H1 (cell line): Measurements from ENCODE around the gene COMP. TPM values are rescaled to one million over a fixed set of nuclear protein-coding genes. Genes with fewer than 3 reads are reported as not detected.

Experiments used
- CTCF ChIA-PET: fragments of 300-600 bp; sonication (Branson Sonifier 250); formaldehyde crosslinking; loops from one replicate; lab custom pipeline; 2021; ENCODE audit not compliant: partially characterized antibody; lab: Charles Lee
- POLR2A ChIA-PET: fragments of 300-600 bp; sonication (Branson Sonifier 250); formaldehyde crosslinking; loops from one replicate; lab custom pipeline; 2021; ENCODE audit warnings: inconsistent platforms; ENCODE audit not compliant: partially characterized antibody; lab: Charles Lee
- DNase-seq, 2 experiments: peaks; one replicate each; pipeline versions ENCODE4 v3.0.0 to v3.0.0-alpha.2; 2010 to 2022; ENCODE audit warnings: low spot score in 2 of 2, low read depth in 1 of 2, mixed read lengths in 1 of 2
- FAIRE-seq: peaks from 2 replicates; lab custom pipeline; 2011; peaks lifted over from hg19 to GRCh38; lab: Jason Lieb, UNC
- H2AFZ ChIP-seq: 2 replicates; pipeline ENCODE4 v1.8.1; 2012; ENCODE audit warnings: low read length, inconsistent platforms
- H2AK5ac ChIP-seq: 2 replicates; pipeline ENCODE4 v1.6.1; 2013; ENCODE audit warnings: low read depth, low read length
- H2BK120ac ChIP-seq: replicated peaks from 2 replicates; pipeline ENCODE3; 2013; ENCODE audit warnings: low read depth, low read length, inconsistent platforms
- H2BK12ac ChIP-seq: 2 replicates; pipeline ENCODE4 v1.6.1; 2013; ENCODE audit warnings: low read depth, low read length
- H2BK15ac ChIP-seq: 2 replicates; pipeline ENCODE4 v1.6.1; 2013; ENCODE audit warnings: low read length
- H2BK20ac ChIP-seq: 2 replicates; pipeline ENCODE4 v1.6.1; 2013; ENCODE audit warnings: low read length
- H2BK5ac ChIP-seq: 2 replicates; pipeline ENCODE4 v1.6.1; 2013; ENCODE audit warnings: low read depth, low read length
- H3K14ac ChIP-seq: 2 replicates; pipeline ENCODE4 v1.6.1; 2013; ENCODE audit warnings: inconsistent platforms; ENCODE audit not compliant: insufficient read length
- H3K18ac ChIP-seq: 2 replicates; pipeline ENCODE4 v1.6.1; 2013; ENCODE audit warnings: low read length; ENCODE audit errors: extremely low read depth
- H3K23ac ChIP-seq: 2 replicates; pipeline ENCODE4 v1.6.1; 2013; ENCODE audit warnings: inconsistent platforms; ENCODE audit not compliant: insufficient read length
- H3K23me2 ChIP-seq: 2 replicates; pipeline ENCODE4 v1.6.1; 2013; ENCODE audit warnings: low read depth, low read length
- H3K27ac ChIP-seq: 2 replicates; pipeline ENCODE4 v1.6.1; 2011; ENCODE audit warnings: low read depth, low read length, inconsistent platforms
- H3K27me3 ChIP-seq, 4 experiments: replicated peaks in 1 of 4; 1 replicate in 1 of 4; 2 replicates in 3 of 4; pipeline versions ENCODE4 v1.6.1 to v1.8.1; 2011 to 2013; ENCODE audit warnings: low read length in 3 of 4, mild to moderate bottlenecking in 3 of 4, inconsistent platforms in 2 of 4, mixed read lengths in 2 of 4, moderate library complexity in 1 of 4; ENCODE audit not compliant: control insufficient read depth in 3 of 4, insufficient read depth in 3 of 4; ENCODE audit errors: extremely low read depth in 1 of 4
- H3K36me3 ChIP-seq, 4 experiments: 2 replicates each; pipeline versions ENCODE4 v1.6.1 to v1.8.1; 2011 to 2013; ENCODE audit warnings: mild to moderate bottlenecking in 4 of 4, low read length in 3 of 4, moderate library complexity in 2 of 4, control low read depth in 1 of 4, inconsistent platforms in 1 of 4; ENCODE audit not compliant: insufficient read depth in 4 of 4, control insufficient read depth in 2 of 4
- H3K4ac ChIP-seq: replicated peaks from 2 replicates; pipeline ENCODE3; 2013; ENCODE audit warnings: low read length, low read depth, mixed read lengths, inconsistent platforms; ENCODE audit not compliant: insufficient read length
- H3K4me1 ChIP-seq, 4 experiments: replicated peaks in 1 of 4; 1 replicate in 1 of 4; 2 replicates in 3 of 4; pipeline versions ENCODE4 v1.6.1 to v1.8.1; 2011 to 2013; ENCODE audit warnings: low read length in 3 of 4, inconsistent platforms in 2 of 4, mixed read lengths in 1 of 4; ENCODE audit not compliant: insufficient read depth in 4 of 4, control insufficient read depth in 3 of 4
- H3K4me2 ChIP-seq, 2 experiments: 2 replicates each; pipeline versions ENCODE4 v1.6.1 to v1.8.1; 2011 to 2013; ENCODE audit warnings: low read depth in 2 of 2, low read length in 2 of 2, control low read depth in 1 of 2, inconsistent platforms in 1 of 2, mild to moderate bottlenecking in 1 of 2; ENCODE audit not compliant: insufficient read depth in 1 of 2
- H3K4me3 ChIP-seq, 4 experiments: fragments of 200-600, 300-600 bp in 1 of 4; sonication (generic), shearing (Covaris generic), sonication (Bioruptor Twin) in 1 of 4; 2 replicates each; pipeline versions ENCODE4 v1.5.1 to v1.8.1; 2011 to 2016; ENCODE audit warnings: low read length in 4 of 4, low read depth in 3 of 4, control low read depth in 2 of 4, inconsistent platforms in 2 of 4, mild to moderate bottlenecking in 2 of 4, mixed read lengths in 1 of 4, moderate library complexity in 1 of 4; ENCODE audit not compliant: insufficient read depth in 2 of 4; ENCODE audit errors: extremely low read depth in 1 of 4
- H3K56ac ChIP-seq: replicated peaks from 2 replicates; pipeline ENCODE3; 2013; ENCODE audit warnings: low read depth, mild to moderate bottlenecking, mixed read lengths, low read length, inconsistent platforms; ENCODE audit not compliant: insufficient read length
- H3K79me1 ChIP-seq: 2 replicates; pipeline ENCODE4 v1.6.1; 2013; ENCODE audit warnings: low read depth, low read length, control low read depth
- H3K79me2 ChIP-seq, 2 experiments: 2 replicates each; pipeline versions ENCODE4 v1.6.1 to v1.8.1; 2012 to 2013; ENCODE audit warnings: low read length in 2 of 2, mild to moderate bottlenecking in 2 of 2, inconsistent platforms in 1 of 2; ENCODE audit not compliant: insufficient read depth in 2 of 2, control insufficient read depth in 1 of 2
- H3K9ac ChIP-seq, 4 experiments: replicated peaks in 1 of 4; 1 replicate in 1 of 4; 2 replicates in 3 of 4; pipeline versions ENCODE4 v1.6.1 to v1.8.1; 2011 to 2013; ENCODE audit warnings: low read depth in 3 of 4, low read length in 3 of 4, control low read depth in 2 of 4, mild to moderate bottlenecking in 2 of 4, moderate library complexity in 2 of 4, inconsistent platforms in 1 of 4; ENCODE audit errors: extremely low read depth in 1 of 4
- H3K9me3 ChIP-seq, 2 experiments: 2 replicates each; pipeline versions ENCODE4 v1.6.1 to v1.8.1; 2012 to 2013; ENCODE audit warnings: mild to moderate bottlenecking in 2 of 2, moderate library complexity in 2 of 2, control low read depth in 1 of 2, inconsistent platforms in 1 of 2, low read depth in 1 of 2, low read length in 1 of 2, mixed read lengths in 1 of 2; ENCODE audit not compliant: insufficient read depth in 2 of 2
- H4K20me1 ChIP-seq, 2 experiments: replicated peaks in 1 of 2; 2 replicates each; pipeline versions ENCODE3 to v1.8.1; 2011 to 2013; ENCODE audit warnings: inconsistent platforms in 2 of 2, low read length in 2 of 2, mild to moderate bottlenecking in 1 of 2; ENCODE audit not compliant: insufficient read depth in 2 of 2, control insufficient read depth in 1 of 2
- H4K5ac ChIP-seq: 2 replicates; pipeline ENCODE4 v1.6.1; 2013; ENCODE audit warnings: low read length, low read depth, mixed read lengths, inconsistent platforms; ENCODE audit not compliant: insufficient read length
- H4K8ac ChIP-seq: 2 replicates; pipeline ENCODE4 v1.8.0; 2013; ENCODE audit warnings: mild to moderate bottlenecking, moderate library complexity, low read length, inconsistent platforms; ENCODE audit not compliant: insufficient read depth; ENCODE audit errors: extremely low read depth
- H4K91ac ChIP-seq: replicated peaks from 2 replicates; pipeline ENCODE3; 2013; ENCODE audit warnings: low read length, mixed read lengths, inconsistent platforms; ENCODE audit not compliant: insufficient read length
- CBX8 ChIP-seq: fragments of 300-800, 300-1000 bp; sonication (generic); IDR thresholded peaks from 2 replicates; pipeline ENCODE4 v1.7.1; 2016; ENCODE audit warnings: low read depth, low read length, borderline replicate concordance
- CREB1 ChIP-seq: IDR thresholded peaks from 2 replicates; pipeline ENCODE4 v1.6.1; 2012; ENCODE audit warnings: inconsistent platforms
- CTBP2 ChIP-seq: IDR thresholded peaks from 2 replicates; pipeline ENCODE4 v1.7.0; 2011; ENCODE audit warnings: borderline replicate concordance, mild to moderate bottlenecking, moderate library complexity, mixed read lengths, low read length; ENCODE audit not compliant: insufficient read depth, insufficient read length
- KDM1A ChIP-seq: fragments of 200-600, 300-600 bp; sonication (generic); IDR thresholded peaks from 2 replicates; pipeline ENCODE4 v1.7.1; 2016; ENCODE audit warnings: mild to moderate bottlenecking, low read length, borderline replicate concordance
- KDM4A ChIP-seq: IDR thresholded peaks from one replicate; pipeline ENCODE4 v1.7.1; 2012; ENCODE audit warnings: low read depth, mild to moderate bottlenecking, moderate library complexity, low read length, inconsistent platforms; ENCODE audit not compliant: severe bottlenecking
- SP4 ChIP-seq: IDR thresholded peaks from 2 replicates; pipeline ENCODE4 v1.6.1; 2012; ENCODE audit warnings: low read length, inconsistent platforms
- TAF7 ChIP-seq: optimal IDR thresholded peaks from 2 replicates; pipeline ENCODE3; 2011; ENCODE audit warnings: low read depth, mild to moderate bottlenecking, inconsistent platforms, low read length, moderate library complexity, borderline replicate concordance
- ZNF274 ChIP-seq: IDR thresholded peaks from 2 replicates; pipeline ENCODE4 v1.7.0; 2012; ENCODE audit warnings: low read length, borderline replicate concordance; ENCODE audit errors: extremely low read depth
- WGBS, 2 experiments: shearing (Covaris generic) in 1 of 2; methylation state at CpG; one replicate each; pipeline versions ENCODE4 v1.1.6 to v1.1.7; 2013 to 2015; ENCODE audit warnings: low lambda C conversion rate in 2 of 2, mixed read lengths in 2 of 2, inconsistent platforms in 1 of 2, low coverage in 1 of 2, missing lambda C conversion rate in 1 of 2; ENCODE audit not compliant: insufficient replicate concordance in 2 of 2, insufficient coverage in 1 of 2, insufficient read length in 1 of 2; ENCODE audit errors: extremely low coverage in 1 of 2, missing lambda C conversion rate in 1 of 2; 5-methylcytosine and 5-hydroxymethylcytosine counted together
- polyA plus RNA-seq, 7 experiments: library from polyadenylated mRNA; depleted of rRNA in 3 of 7; stranded (reverse) in 5 of 7; unstranded in 2 of 7; fragments of >200 nt in 5 of 7; fragments of 200-250 nt in 2 of 7; gene quantifications; 1 replicate in 5 of 7; 2 replicates in 1 of 7; 4 replicates in 1 of 7; pipeline versions ENCODE4 v1.2.1 to v1.2.3, GENCODE V29; 2011 to 2013; ENCODE audit warnings: missing spikeins in 2 of 7, mixed read lengths in 2 of 7
- total RNA-seq: library from RNA; stranded (reverse); fragmentation: NEBNext Ultra II Directional; extraction: Animal tissue kit (Norgen Biotek cat#: 25700); gene quantifications from 2 replicates; pipeline ENCODE4 v1.2.1, GENCODE V29; 2021

COMP gene
- total and polyA plus RNA-seq, 2 of the 8 experiments (the other 6 are each of a cell fraction or from before 2014, with no cell fraction given), result 0.17 TPM

- Histone ChIP-seq H2BK20ac (no peak overlapping the region), H3K27ac (no peak overlapping the region), H2BK120ac (no peak overlapping the region), H2BK5ac (no peak overlapping the region), H4K5ac (no peak overlapping the region), H3K4me2 (no peak overlapping the region), H3K56ac (no peak overlapping the region), H3K27me3 (peaks cover 0 to 14% (median 9%) of the 10 kb centered on the region in 4 experiments; a peak in 3 of 7 replicates), H3K4me3 (no peak overlapping the region), H2AK5ac (no peak overlapping the region), H4K8ac (no peak overlapping the region), H3K18ac (no peak overlapping the region), H3K4ac (no peak overlapping the region), H3K9me3 (no peaks in the 10 kb centered on the region), H3K79me1 (no peaks in the 10 kb centered on the region), H3K79me2 (no peaks in the 10 kb centered on the region), H4K91ac (no peak overlapping the region), H2AFZ (no peak overlapping the region), H3K4me1 (no peaks in the 10 kb centered on the region), H3K14ac (no peak overlapping the region), H4K20me1 (no peaks in the 10 kb centered on the region), H3K9ac (no peak overlapping the region), H2BK12ac (no peak overlapping the region), H3K23ac (no peak overlapping the region), H3K36me3 (no peaks in the 10 kb centered on the region), H2BK15ac (no peak overlapping the region), H3K23me2 (no peaks in the 10 kb centered on the region)
- DNase-seq (no peak), FAIRE-seq (no peak)
- TF ChIP-seq CBX8 (no peak), KDM1A (no peak), CTBP2 (no peak), SP4 (no peak), CREB1 (no peak), KDM4A (no peak), TAF7 (no peak), ZNF274 (no peak)
- ChIA-PET POLR2A (interaction anchor here (0.9 to 1.8 kb wide), 2 partner anchors 10 to 225 kb away, joined by 3 to 7 read pairs; partner anchors contain the start of gene REX1BD), CTCF (interaction anchor here (0.9 to 1.1 kb wide), 2 partner anchors 10 to 33 kb away, joined by 4 read pairs; no protein-coding TSS in a partner anchor)
- WGBS, 2 experiments, result 90% methylated on average over 9 of the region's 9 CpGs; no CpG with 5 or more reads in 1 of the 2 experiments
These were observed 23.0 kb upstream of the COMP start for GRCh38 chr19:18814063-18814462.
